Measurements from ENCODE around the gene STARD3NL. TPM values are rescaled to one million over a fixed set of nuclear protein-coding genes. Genes with fewer than 3 reads are reported as not detected.
"Not testable (repeated sequence)": the region's sequence is repeated elsewhere in the genome, so short reads cannot be mapped to it uniquely, and the experiment has no call there.

STARD3NL gene
- total RNA-seq, 2 donors from 2014 or later, result 22.6 to 30.2 TPM

DNA sequence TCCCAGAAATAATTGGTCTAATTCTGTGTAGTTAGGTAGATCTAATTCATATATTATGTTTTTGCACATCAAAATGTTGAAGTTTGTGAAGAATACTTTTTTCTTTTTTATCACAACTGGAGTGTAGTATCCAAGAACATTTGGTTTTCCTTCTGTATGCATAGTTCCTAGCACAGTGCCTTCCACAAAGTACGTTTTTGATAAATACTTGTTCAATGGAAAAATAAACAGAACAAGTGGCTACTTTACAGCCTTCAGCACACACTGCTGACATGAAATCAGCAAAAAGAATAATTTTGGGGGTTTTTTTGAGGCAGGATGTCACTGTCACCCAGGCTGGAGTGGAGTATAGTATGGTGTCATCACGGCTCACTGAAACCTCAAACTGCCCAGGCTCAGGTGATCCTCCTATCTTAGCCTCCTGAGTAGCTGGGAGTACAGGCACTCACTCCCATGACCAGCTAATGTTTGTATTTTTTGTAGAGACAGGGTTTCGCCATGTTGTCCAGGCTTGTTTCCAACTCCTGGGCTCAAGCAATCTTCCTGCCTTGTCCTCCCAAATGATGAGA is 67.4 kb downstream of the STARD3NL start:
- DNase-seq, result no peak
- intact Hi-C loops (cut with DNase I, micrococcal nuclease), result no loop called here
- ATAC-seq, result no peak

DNA sequence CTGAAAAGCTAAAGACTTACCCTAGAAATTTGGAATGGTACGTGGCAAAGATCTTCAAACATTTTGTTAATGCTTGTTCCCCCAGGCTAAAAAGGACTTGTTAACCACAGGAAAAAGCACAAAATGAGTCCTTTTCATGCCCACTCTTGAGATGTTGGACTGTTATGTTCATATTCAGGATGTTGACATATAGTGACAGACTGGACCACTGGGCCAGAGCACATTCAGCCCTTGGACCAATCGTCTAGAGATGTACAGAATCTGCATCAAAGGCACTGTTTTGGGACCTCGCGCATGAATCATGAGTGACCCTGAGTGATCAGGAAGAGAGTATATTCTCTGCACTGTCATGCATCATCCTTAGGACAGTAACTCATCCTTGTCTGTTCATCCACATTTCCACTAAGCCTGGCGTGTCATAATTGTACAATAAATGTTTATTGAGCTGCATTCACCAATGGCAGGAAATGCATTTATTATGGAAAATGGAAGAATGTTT is 70.1 kb downstream of the STARD3NL start:
- ATAC-seq, result no peak
- DNase-seq, result no peak
- intact Hi-C loops (cut with DNase I, micrococcal nuclease), result no loop called here

DNA sequence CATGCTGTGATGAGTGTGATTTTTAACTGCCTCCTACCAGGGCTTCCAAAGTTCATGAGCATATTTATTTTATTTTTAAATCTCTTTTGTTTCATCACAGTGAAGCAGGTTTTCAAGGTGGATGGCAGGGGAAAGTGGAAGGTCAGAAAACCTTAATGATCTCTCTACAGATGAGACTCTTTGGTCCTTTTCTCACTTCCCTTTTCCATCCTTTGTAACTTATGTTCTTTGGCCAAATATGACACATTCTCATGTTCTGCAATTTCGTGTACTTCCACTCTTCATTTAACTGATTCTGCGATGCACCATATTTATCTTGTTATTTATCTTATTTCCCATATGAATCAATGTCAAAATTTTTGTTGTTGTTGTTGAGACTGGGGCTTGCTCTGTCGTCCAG is 71.8 kb downstream of the STARD3NL start:
- DNase-seq; intact Hi-C loops (cut with DNase I, micrococcal nuclease); ATAC-seq: not testable (repeated sequence)

DNA sequence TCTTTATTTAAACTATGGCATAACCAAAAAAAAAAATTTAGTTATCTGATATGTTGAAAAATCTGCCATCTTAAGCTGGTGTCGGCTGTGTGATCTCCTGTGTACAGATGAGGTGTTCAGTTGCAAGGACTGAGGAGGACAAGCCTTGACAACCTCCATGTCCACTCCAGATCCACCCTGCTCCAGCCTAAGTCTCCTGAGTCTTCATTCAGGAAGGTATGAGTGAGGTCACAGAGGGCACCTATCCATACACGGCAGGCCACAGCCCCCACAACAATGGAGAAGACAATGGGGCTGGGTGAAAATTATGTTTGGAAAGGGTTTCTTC is 79.3 kb downstream of the STARD3NL start:
- no peak for DNase-seq
- intact Hi-C loops (cut with DNase I, micrococcal nuclease), result no loop called here
- no peak for ATAC-seq

DNA sequence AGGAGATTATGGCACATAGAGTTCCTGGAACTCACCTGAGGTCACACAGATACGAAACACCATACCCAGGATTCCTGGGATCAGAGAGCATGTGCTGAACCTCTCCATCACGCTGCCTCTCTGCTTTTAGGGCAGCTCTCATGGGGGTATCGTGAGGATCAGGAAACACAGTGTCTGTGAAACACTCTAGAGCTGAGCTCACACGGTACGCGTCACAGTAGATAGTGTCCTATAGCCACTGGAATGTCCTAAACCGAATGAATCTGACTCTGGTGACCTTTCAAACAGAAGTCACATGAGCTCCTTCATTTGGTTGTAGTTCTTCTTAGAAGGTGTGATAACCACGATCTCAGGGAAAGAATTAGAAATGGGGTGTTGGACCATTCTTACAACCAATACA is 81.1 kb downstream of the STARD3NL start:
- DNase-seq; ATAC-seq; intact Hi-C loops (cut with DNase I, micrococcal nuclease): not testable (repeated sequence)

DNA sequence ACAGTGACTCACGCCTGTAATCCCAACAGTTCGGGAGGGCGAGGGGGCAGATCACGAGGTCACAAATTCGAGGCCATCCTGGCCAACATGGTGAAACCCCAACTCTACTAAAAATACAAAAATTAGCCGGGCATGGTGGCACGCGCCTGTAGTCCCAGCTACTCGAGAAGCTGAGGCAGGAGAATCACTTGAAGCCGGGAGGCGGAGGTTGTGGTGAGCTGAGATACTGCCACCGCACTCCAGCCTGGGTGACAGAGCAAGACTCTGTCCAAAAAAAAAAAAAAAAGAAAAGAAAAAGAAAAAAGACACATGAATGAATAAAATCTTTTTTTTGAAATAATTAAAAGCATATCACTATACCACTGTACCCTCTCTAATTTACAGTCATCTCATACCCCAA is 83.6 kb downstream of the STARD3NL start:
- intact Hi-C loops (cut with DNase I, micrococcal nuclease); DNase-seq; ATAC-seq: not testable (repeated sequence)

DNA sequence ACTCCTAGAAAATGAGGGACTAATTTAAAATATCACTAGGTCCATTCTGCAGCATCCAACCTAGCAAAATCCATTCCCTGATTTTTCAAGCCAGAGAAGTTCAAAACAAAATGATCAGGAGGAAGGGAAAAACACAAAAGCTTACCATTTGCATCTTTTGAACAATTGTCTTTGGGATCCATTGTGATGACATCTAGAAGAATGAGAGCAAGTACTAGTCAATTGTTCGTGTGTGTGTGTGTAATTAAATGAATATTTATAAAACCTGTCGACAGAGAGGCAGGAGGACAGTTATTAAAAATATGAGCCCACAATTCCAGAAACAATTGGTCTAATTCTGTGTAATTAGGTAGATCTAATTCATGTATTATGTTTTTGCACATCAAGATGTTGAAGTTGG is 84.0 kb downstream of the STARD3NL start:
- DNase-seq; ATAC-seq; intact Hi-C loops (cut with DNase I, micrococcal nuclease): not testable (repeated sequence)

DNA sequence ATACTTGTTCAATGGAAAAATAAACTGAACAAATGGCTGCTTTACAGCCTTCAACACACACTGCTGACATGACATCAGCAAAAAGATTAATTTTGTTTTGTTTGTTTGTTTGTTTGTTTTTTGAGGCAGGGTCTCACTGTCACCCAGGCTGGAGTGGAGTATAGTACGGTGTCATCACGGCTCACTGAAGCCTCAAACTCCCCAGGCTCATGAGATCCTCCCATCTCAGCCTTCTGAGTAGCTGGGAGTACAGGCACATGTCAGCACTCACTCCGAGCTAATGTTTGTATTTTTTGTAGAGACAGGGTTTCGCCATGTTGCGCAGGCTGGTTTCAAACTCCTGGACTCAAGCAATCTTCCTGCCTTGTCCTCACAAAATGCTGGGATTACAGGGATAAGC is 84.5 kb downstream of the STARD3NL start:
- intact Hi-C loops (cut with DNase I, micrococcal nuclease), result no loop called here
- DNase-seq, result no peak
- ATAC-seq, result no peak

DNA sequence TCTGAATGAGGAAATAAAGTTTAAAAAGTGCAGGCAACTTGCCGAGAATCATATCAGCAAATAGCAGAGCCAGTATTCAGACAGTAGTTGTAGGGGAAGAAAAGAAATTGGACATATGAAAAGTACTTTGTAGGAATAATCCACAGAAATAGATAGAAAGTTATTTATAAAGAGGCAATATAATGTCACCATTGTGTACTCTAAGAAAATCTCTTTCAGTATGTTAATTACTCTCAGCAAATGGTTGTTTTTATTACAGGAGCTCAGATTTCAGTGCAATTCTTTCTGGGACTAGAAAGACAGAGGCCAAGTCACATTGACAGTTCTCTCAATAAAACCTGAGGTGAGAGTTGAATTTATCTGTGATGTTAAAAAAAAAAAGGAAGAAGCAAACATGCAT is 85.2 kb downstream of the STARD3NL start:
- intact Hi-C loops (cut with DNase I, micrococcal nuclease); DNase-seq; ATAC-seq: not testable (repeated sequence)

DNA sequence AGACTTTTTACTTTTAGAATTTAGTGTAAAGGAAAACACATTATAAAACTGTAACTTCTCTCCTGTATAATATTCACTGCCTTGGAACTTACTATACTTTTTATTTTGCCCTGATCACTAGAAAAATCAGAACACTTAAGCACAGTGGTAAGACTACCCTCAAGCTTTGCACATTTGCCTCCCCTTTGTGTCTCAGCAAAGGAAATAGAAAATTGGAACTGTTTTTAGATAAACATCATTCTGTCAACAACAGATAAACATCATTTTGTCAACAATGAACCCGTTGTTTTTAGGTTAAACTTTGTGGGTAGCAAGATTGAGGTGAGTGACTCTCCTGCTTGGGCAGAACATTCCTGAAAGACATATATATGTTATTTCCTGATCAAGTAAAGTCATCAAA is 86.6 kb downstream of the STARD3NL start:
- ATAC-seq; DNase-seq; intact Hi-C loops (cut with DNase I, micrococcal nuclease): not testable (repeated sequence)

DNA sequence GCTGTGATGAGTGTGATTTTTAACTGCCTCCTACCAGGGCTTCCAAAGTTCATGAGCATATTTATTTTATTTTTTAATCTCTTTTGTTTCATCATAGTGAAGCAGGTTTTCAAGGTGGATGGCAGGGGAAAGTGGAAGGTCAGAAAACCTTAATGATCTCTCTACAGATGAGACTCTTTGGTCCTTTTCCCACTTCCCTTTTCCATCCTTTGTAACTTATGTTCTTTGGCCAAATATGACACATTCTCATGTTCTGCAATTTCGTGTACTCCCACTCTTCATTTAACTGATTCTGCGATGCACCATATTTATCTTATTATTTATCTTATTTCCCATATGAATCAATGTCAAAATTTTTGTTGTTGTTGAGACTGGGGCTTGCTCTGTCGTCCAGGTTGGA is 87.9 kb downstream of the STARD3NL start:
- DNase-seq; intact Hi-C loops (cut with DNase I, micrococcal nuclease); ATAC-seq: not testable (repeated sequence)

DNA sequence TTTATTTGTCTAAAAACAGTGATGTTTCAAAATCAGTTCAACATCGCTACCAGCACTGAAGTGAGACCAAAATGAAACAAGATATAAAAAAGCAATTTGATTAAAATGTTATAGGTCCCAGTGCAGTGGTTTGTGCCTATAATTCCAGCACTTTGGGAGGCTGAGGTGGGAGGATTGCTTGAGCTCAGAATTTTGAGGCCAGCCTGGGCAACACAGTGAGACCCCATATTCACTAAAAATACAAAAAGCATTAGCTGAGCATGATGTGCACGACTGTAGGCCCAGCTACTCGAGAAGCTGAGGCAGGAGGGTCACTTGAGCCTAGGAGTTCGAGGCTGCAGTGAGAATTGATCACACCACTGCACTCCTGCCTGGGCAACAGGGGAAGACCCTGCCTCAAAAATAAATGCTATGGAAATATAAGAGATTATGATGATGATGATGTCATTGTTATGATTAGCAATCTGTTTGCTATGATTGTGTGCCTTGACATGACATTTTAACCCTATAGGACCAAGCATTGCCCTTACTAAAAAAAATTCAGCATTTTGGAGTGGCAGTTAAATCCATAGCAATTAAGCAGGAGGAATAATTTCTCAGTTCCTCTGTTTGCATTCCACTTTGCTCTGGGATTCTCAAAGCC is 91.8 kb downstream of the STARD3NL start:
- DNase-seq; intact Hi-C loops (cut with DNase I, micrococcal nuclease); ATAC-seq: not testable (repeated sequence)

DNA sequence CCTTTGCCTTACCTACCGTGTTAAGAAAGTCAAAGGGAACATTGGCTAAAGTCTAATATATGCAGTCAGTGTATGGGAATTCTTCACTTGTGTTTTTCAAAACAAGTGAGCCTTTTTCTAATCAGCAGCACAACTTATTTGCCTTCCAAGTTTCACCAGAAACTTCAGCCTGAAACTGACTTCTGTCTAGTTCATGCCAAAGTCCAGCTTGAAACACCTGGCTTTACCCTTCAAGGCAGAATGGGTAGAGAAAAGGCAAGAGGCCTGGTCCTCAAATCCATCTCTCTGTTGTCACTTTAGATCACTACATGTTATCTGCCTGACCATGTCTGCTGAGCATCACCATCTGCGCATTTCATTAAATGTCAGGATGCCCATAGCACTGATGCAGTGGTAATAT is 92.4 kb downstream of the STARD3NL start:
- intact Hi-C loops (cut with DNase I, micrococcal nuclease); DNase-seq; ATAC-seq: not testable (repeated sequence)

DNA sequence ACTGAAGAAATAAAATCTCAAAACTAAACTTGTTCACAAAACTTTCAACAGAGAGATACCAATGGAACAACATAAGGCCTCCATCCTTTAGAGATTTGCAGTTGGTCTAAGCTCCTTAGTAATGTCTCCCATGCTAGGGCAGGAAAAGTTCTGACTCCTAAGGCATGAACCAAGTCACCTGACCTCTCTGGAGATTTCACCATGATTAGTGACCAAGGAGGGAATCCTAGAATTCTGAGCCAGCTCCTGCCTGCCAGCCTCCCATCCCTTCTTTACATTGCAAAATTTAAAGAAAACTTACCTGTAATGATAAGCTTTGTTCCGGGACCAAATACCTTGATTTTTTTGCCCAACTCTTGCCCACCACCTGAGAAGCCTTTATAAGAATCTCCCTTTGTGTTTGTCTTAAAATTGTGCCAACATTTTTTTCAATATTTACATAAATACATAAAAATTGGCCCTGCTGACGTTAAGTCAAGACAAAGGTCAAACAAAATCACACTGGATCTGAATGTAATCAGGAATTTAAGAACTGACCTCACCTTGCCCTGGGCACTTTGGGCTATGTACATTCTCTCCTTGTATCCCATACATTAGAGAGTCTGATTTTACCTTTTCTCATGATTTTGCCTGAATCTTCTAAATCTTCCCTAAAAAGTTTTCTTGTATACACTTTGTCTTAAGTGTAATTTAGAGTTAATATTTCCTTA is 95.4 kb downstream of the STARD3NL start, which contains the start of gene TARP:
Gene TARP, minus strand, starts transcription at position 351 of the 710 bp plus-strand sequence.
- DNase-seq (no peak), ATAC-seq (no peak)
- intact Hi-C loops (cut with DNase I, micrococcal nuclease), result no loop called here

DNA sequence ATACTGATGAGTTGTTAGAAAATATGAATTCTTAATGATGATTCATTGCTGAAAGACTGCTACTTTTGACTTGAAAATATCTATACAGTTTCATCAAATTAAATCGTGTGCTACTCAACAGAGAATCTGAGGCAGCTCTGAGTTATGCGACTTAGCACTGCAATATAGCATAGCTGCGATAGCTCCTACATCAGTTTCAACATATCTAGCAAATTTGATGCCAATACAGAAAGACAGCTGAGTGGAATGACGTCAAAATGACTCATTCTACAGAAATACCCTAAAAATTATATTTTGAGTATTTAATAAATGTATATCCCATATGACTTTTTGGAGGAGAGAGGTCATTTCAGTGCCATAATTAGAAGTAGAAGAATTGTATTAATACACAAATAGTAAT is 96.4 kb downstream of the STARD3NL start:
- intact Hi-C loops (cut with DNase I, micrococcal nuclease), result no loop called here
- ATAC-seq (no peak), DNase-seq (no peak)

DNA sequence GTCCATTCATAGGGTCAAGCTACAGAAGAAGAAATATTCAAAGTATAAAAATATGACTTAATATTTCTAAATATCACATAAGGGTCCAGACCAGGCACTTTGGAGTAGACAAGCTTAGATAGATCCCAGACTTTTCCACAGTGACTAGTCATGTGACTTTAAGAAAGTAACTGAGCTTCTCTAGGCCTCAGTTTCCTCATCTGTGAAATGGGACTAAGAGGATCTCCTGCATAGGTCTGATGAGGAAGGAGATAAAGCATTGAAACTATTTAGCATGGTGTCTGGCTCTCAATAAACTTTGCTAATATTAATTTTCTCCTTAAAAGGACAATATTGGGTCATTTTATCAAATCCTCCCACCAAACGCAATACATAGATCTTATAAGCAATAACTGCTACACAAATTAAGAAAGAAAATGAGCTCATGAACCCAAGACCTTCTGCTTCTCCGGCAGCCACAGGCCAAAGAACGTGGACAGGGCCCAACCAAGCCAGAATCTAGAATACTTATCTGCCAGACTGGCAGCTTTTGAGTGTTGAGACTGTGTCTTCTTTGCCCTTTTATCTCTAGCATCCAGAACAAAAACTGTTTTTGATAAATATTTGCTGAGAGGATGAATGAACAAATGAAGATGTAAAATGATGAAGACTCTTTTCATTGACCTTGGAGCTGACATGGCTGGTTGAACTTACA is 97.0 kb downstream of the STARD3NL start:
- intact Hi-C loops (cut with DNase I, micrococcal nuclease), result no loop called here
- ATAC-seq (no peak), DNase-seq (no peak)

DNA sequence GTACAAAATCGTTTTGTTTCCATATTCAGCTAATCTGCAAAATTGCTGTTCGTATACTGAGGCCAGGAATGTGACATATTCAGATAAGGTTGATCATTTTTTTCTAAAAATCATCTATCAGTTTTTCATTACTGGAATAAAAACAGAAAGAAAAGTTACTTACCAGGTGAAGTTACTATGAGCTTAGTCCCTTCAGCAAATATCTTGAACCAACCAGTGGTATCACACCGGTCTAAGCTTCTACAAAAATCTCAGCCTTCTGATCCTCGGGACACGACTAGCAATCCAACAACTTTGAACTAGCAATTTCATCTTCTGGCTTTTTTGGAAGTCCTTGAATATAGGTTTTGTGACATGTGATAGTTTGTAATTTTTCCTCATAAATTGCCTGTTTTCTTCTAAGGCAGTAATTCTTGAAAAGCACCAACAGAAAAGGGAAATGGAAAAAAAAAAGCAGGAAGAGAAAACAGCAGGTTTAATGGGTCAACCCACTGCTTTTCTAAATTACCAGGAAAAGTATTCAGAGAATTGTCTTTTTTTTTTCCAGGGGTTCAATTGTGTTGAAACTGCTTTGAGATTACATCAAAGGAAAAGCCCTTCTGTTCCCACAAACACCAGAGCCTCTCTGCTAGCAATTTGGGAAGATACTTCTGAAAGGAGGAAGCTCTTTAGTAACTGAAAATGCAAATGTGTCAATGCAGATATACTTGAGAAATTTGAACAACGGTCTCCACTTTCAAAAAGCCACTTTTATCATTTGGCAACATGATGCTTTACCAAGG is 98.2 kb downstream of the STARD3NL start:
- no peak for DNase-seq
- ATAC-seq, result no peak
- intact Hi-C loops (cut with DNase I, micrococcal nuclease), result no loop called here

DNA sequence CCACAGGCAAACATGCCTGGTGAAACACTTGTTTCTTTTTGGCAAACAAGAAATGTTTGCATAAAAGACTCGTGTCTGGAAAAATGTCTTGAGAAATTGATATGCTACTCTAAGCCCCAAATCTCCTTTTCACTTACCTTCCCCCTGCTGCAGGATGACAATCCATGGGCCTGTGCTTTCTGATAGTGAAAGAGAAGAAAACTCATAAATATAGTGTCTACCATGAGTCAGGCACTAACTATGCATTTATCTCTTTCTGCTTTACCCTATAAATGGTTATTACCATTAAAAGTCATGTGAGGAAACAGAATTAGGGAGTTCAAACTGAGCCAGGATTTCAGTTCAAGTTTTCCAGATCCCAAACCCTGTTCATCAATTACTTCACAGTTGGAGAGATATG is 102.0 kb downstream of the STARD3NL start:
- intact Hi-C loops (cut with DNase I, micrococcal nuclease), result no loop called here
- DNase-seq, result no peak
- ATAC-seq, result no peak

Data from left colon (tissue), 2 donors.